Uterus (tissue), 4 donors: ENCODE measurements around the gene ZNF428. TPM values are rescaled to one million over a fixed set of nuclear protein-coding genes. Genes with fewer than 3 reads are reported as not detected.

ENCODE experiments used
- DNase-seq, 2 donors: peaks; one replicate each; pipeline ENCODE4 v3.0.0-alpha.2; 2019 to 2020
- H3K27ac ChIP-seq, 2 donors: fragments of 200-600 bp; sonication (generic); 1 replicate in 1 of 2; 2 replicates in 1 of 2; pipeline ENCODE4 v1.5.1; 2016 to 2018
- H3K27me3 ChIP-seq, 2 donors: fragments of 200-600 bp; sonication (generic); one replicate each; pipeline ENCODE4 v1.5.1; 2018 to 2019; ENCODE audit warnings: control low read depth in 1 of 2
- H3K36me3 ChIP-seq, 2 donors: fragments of 200-600 bp; sonication (generic); one replicate each; pipeline ENCODE4 v1.5.1; 2019; ENCODE audit warnings: control low read depth in 1 of 2
- H3K4me1 ChIP-seq, 2 donors: fragments of 200-600 bp; sonication (generic); one replicate each; pipeline ENCODE4 v1.5.1; 2018 to 2019; ENCODE audit warnings: control low read depth in 1 of 2
- H3K4me3 ChIP-seq, 2 donors: fragments of 200-600 bp; sonication (generic); 1 replicate in 1 of 2; 2 replicates in 1 of 2; pipeline ENCODE4 v1.5.1; 2018 to 2019; ENCODE audit warnings: mild to moderate bottlenecking in 1 of 2
- H3K9me3 ChIP-seq, 2 donors: fragments of 200-600 bp; sonication (generic); one replicate each; pipeline ENCODE4 v1.5.1; 2019; ENCODE audit warnings: control low read depth in 1 of 2
- CTCF ChIP-seq, 4 experiments: fragments of 200-600 bp in 2 of 4; fragments of 450-650 bp in 2 of 4; sonication (generic) in 2 of 4; IDR thresholded peaks; one replicate each; pipeline ENCODE4 v1.5.1; 2016 to 2019; ENCODE audit warnings: antibody characterized with exemption in 4 of 4, mild to moderate bottlenecking in 2 of 4, moderate library complexity in 1 of 4
- POLR2A ChIP-seq, 2 donors: fragments of 450-650 bp; IDR thresholded peaks; one replicate each; pipeline ENCODE4 v1.6.1; 2016; ENCODE audit warnings: antibody characterized with exemption in 2 of 2, mild to moderate bottlenecking in 1 of 2, moderate library complexity in 1 of 2
- intact Hi-C: fragments of 100-400 bp; cut with DNase I; formaldehyde crosslinking; loops from one replicate; pipeline ENCODE4 v1.15.1; 2023; ENCODE audit warnings: low total_unique reads
- total RNA-seq, 4 donors: library from RNA; depleted of rRNA in 3 of 4; stranded (reverse); fragments of >200 nt in 3 of 4; gene quantifications; one replicate each; pipeline versions ENCODE4 v1.1.0 to v1.2.4, GENCODE V29; 2014 to 2023
- donor health status: DM: yes; HTN: yes; CAD: no.

The ZNF428 gene
- total RNA-seq, 4 donors from 2014 or later = 1.5 to 83.3 (median 44.5) TPM

GRCh38 chr19:43664018-43664417 lies 44.6 kb upstream of the ZNF428 start:
- Histone ChIP-seq H3K4me1 (peaks cover 0 to 7% of the 10 kb centered on the region in 2 donors), H3K27me3 (no peaks in the 10 kb centered on the region), H3K4me3 (no peak overlapping the region), H3K36me3 (no peaks in the 10 kb centered on the region), H3K27ac (no peak overlapping the region), H3K9me3 (no peaks in the 10 kb centered on the region)
- no peak for DNase-seq
- TF ChIP-seq CTCF (IDR thresholded peaks at IDR 0.05) = no peak
- TF ChIP-seq POLR2A (IDR thresholded peaks at IDR 0.05) = no peak
- intact Hi-C loops = loop anchor here (5.0 kb wide), 1 partner anchor 42 kb away; no protein-coding TSS in a partner anchor

- Histone ChIP-seq H3K36me3 (no peaks in the 10 kb centered on the region), H3K27ac (no peak overlapping the region), H3K9me3 (no peaks in the 10 kb centered on the region), H3K27me3 (no peaks in the 10 kb centered on the region), H3K4me3 (no peak overlapping the region), H3K4me1 (peaks cover 0 to 2% of the 10 kb centered on the region in 2 donors)
- DNase-seq = no peak
- intact Hi-C loops = loop anchor here (5.0 kb wide), 1 partner anchor 40 kb away; no protein-coding TSS in a partner anchor
- no peak for TF ChIP-seq POLR2A (IDR thresholded peaks at IDR 0.05)
- no peak for TF ChIP-seq CTCF (IDR thresholded peaks at IDR 0.05)
Observed at GRCh38 chr19:43662487-43662886, 43.1 kb upstream of the ZNF428 start.

GRCh38 chr19:43660971-43661360 lies 41.5 kb upstream of the ZNF428 start:
- no peak overlapping the region for H3K27ac ChIP-seq
- H3K4me3 ChIP-seq = no peak overlapping the region
- TF ChIP-seq POLR2A (IDR thresholded peaks at IDR 0.05) (no peak), CTCF (IDR thresholded peaks at IDR 0.05) (no peak)
- intact Hi-C loops = loop anchor here (5.0 kb wide), 1 partner anchor 39 kb away; no protein-coding TSS in a partner anchor
- no peaks in the 10 kb centered on the region for H3K27me3 ChIP-seq
- no peaks in the 10 kb centered on the region for H3K4me1 ChIP-seq
- H3K9me3 ChIP-seq = no peaks in the 10 kb centered on the region
- H3K36me3 ChIP-seq = no peaks in the 10 kb centered on the region
- DNase-seq = no peak

GRCh38 chr19:43660301-43660970 lies 41.0 kb upstream of the ZNF428 start:
- H3K27me3 ChIP-seq = no peaks in the 10 kb centered on the region
- H3K4me3 ChIP-seq = no peak overlapping the region
- no peaks in the 10 kb centered on the region for H3K4me1 ChIP-seq
- no peaks in the 10 kb centered on the region for H3K9me3 ChIP-seq
- intact Hi-C loops = loop anchor here (5.0 kb wide), 1 partner anchor 38 kb away; no protein-coding TSS in a partner anchor
- no peak overlapping the region for H3K27ac ChIP-seq
- no peak for DNase-seq
- TF ChIP-seq CTCF (IDR thresholded peaks at IDR 0.05) = no peak
- H3K36me3 ChIP-seq = no peaks in the 10 kb centered on the region

GRCh38 chr19:43658494-43658893 lies 39.1 kb upstream of the ZNF428 start:
- H3K27me3 ChIP-seq = no peaks in the 10 kb centered on the region
- H3K36me3 ChIP-seq = no peaks in the 10 kb centered on the region
- H3K4me1 ChIP-seq = no peaks in the 10 kb centered on the region
- DNase-seq = no peak
- intact Hi-C loops = no loop called here
- H3K4me3 ChIP-seq = no peak overlapping the region
- no peak for TF ChIP-seq CTCF (IDR thresholded peaks at IDR 0.05)
- no peak overlapping the region for H3K27ac ChIP-seq
- H3K9me3 ChIP-seq = no peaks in the 10 kb centered on the region
